ENCODE measurements around the gene LPO. TPM values are rescaled to one million over a fixed set of nuclear protein-coding genes. Genes with fewer than 3 reads are reported as not detected.

LPO gene
- total and polyA plus RNA-seq, 10 of the 15 experiments (the other 5 are each of a cell fraction or from before 2014, with no cell fraction given): 0.03 to 0.11 (median 0.06) TPM; not detected in 7

GRCh38 chr17:58208344-58208743 lies 30.0 kb upstream of the LPO start:
- intact Hi-C loops (cut with micrococcal nuclease; ENCODE audit: unreplicated experiment) (no loop called here), in situ Hi-C loops (cut with MboI) (no loop called here)
- Histone ChIP-seq H3K27me3 (replicated peaks in 1 of 2; ENCODE audit: control insufficient read depth in 2 of 2, insufficient read depth in 2 of 2, low read length in 1 of 2) (no peaks in the 10 kb centered on the region), H3K4me3 (no peak overlapping the region), H3K79me2 (ENCODE audit: control insufficient read depth, insufficient read depth, low read length) (no peaks in the 10 kb centered on the region), H3K27ac (ENCODE audit: control insufficient read depth, insufficient read depth) (no peak overlapping the region), H3K9me3 (replicated peaks; ENCODE audit: control insufficient read depth, insufficient read depth, low read length) (no peaks in the 10 kb centered on the region), H3K36me3 (ENCODE audit: control insufficient read depth in 2 of 2, insufficient read depth in 2 of 2, low read length in 1 of 2) (peaks cover 0 to 9% of the 10 kb centered on the region in 2 experiments; a peak in 3 of 4 replicates), H3K9ac (ENCODE audit: control insufficient read depth, insufficient read depth, low read length) (no peak overlapping the region), H3K4me1 (ENCODE audit: control insufficient read depth, insufficient read depth, low read length) (no peaks in the 10 kb centered on the region), H3K4me2 (ENCODE audit: control insufficient read depth, insufficient read depth) (no peak overlapping the region), H2AFZ (ENCODE audit: control insufficient read depth, low read depth, low read length) (no peak overlapping the region), H4K20me1 (ENCODE audit: control insufficient read depth, insufficient read depth) (no peaks in the 10 kb centered on the region)
- DNase-seq (ENCODE audit: low read depth, low spot score) (no peak), ATAC-seq (no peak), FAIRE-seq (no peak)
- RAD21 ChIA-PET (ENCODE audit: unreplicated experiment): no interaction called here
- WGBS (ENCODE audit: insufficient coverage, insufficient replicate concordance, low lambda C conversion rate, missing lambda C conversion rate): 87% methylated on average over 4 of the region's 5 CpGs
- SMC1A ChIA-PET (ENCODE audit: uncharacterized antibody, unreplicated experiment): no interaction called here
- CTCF ChIA-PET: no interaction called here
- POLR2A ChIA-PET: no interaction called here
- no TSS peak for BruUV-seq (replicated peaks)
- TF ChIP-seq EZH2 (IDR thresholded peaks at IDR 0.05; ENCODE audit: borderline replicate concordance, control insufficient read depth, low read depth, low read length) (no peak), DPF2 (IDR thresholded peaks at IDR 0.05) (no peak), NBN (IDR thresholded peaks at IDR 0.05) (no peak), TCF12 (IDR thresholded peaks at IDR 0.05; ENCODE audit: low read depth, low read length) (no peak), REST (IDR thresholded peaks at IDR 0.05; ENCODE audit: low read depth, low read length) (no peak), ZBTB40 (IDR thresholded peaks at IDR 0.05; ENCODE audit: borderline replicate concordance) (no peak), SUPT20H (IDR thresholded peaks at IDR 0.05; ENCODE audit: borderline replicate concordance, control insufficient read depth, low read depth, low read length) (no peak), MEF2A (IDR thresholded peaks at IDR 0.05; ENCODE audit: insufficient read depth, low read depth, low read length) (no peak), CHD1 (IDR thresholded peaks at IDR 0.05; ENCODE audit: low read depth, low read length) (no peak), ATF3 (IDR thresholded peaks at IDR 0.05; ENCODE audit: borderline replicate concordance, extremely low read depth, low read depth, low read length) (no peak), SKIL (IDR thresholded peaks at IDR 0.05; ENCODE audit: low read depth, poor library complexity, severe bottlenecking) (no peak), LARP7 (IDR thresholded peaks at IDR 0.05) (no peak), BMI1 (IDR thresholded peaks at IDR 0.05; ENCODE audit: borderline replicate concordance) (no peak), CHD2 (IDR thresholded peaks at IDR 0.05; ENCODE audit: borderline replicate concordance, low read depth, low read length) (no peak), TARDBP (IDR thresholded peaks at IDR 0.05; ENCODE audit: borderline replicate concordance) (no peak), HDAC6 (IDR thresholded peaks at IDR 0.05; ENCODE audit: unreplicated experiment) (no peak)

All from GM12878 (cell line).